Body of pancreas (tissue), 4 donors: ENCODE data around the gene ZNF420. TPM values are rescaled to one million over a fixed set of nuclear protein-coding genes. Genes with fewer than 3 reads are reported as not detected.
"Not testable (repeated sequence)": the region's sequence is repeated elsewhere in the genome, so short reads cannot be mapped to it uniquely, and the experiment has no call there.

Source experiments
- ATAC-seq: fragments of 150-250 bp; one replicate; pipeline ENCODE4 v1.9.1; 2016
- DNase-seq, 4 donors: peaks; one replicate each; pipeline ENCODE4 v3.0.0-alpha.2; 2019
- H3K27ac ChIP-seq, 4 donors: fragments of 200-600 bp; sonication (generic); 1 replicate in 3 of 4; 2 replicates in 1 of 4; pipeline versions ENCODE4 v1.5.1 to v1.6.1; 2016 to 2019; ENCODE audit warnings: mild to moderate bottlenecking in 1 of 4, mixed read lengths in 1 of 4, moderate library complexity in 1 of 4
- H3K27me3 ChIP-seq, 2 donors: fragments of 200-600 bp; sonication (generic); one replicate each; pipeline ENCODE4 v1.6.0; 2016; ENCODE audit warnings: mild to moderate bottlenecking in 1 of 2
- H3K36me3 ChIP-seq, 2 donors: fragments of 200-600 bp; sonication (generic); replicated peaks in 1 of 2; 2 replicates each; pipeline ENCODE4 v1.5.1; 2016; ENCODE audit warnings: low read depth in 2 of 2; ENCODE audit not compliant: insufficient read depth in 1 of 2
- H3K4me1 ChIP-seq: fragments of 200-600 bp; sonication (generic); one replicate; pipeline ENCODE4 v1.6.0; 2016
- H3K4me3 ChIP-seq, 2 donors: fragments of 200-600 bp; sonication (generic); 1 replicate in 1 of 2; 2 replicates in 1 of 2; pipeline ENCODE4 v1.5.1; 2016 to 2019
- H3K9me3 ChIP-seq, 3 donors: fragments of 200-600 bp; sonication (generic); 1 replicate in 2 of 3; 2 replicates in 1 of 3; pipeline ENCODE4 v1.5.1; 2016
- POLR2A ChIP-seq, 3 donors: fragments of 450-650 bp; IDR thresholded peaks; one replicate each; pipeline ENCODE4 v1.6.1; 2016; ENCODE audit warnings: antibody characterized with exemption in 3 of 3, mild to moderate bottlenecking in 2 of 3
- WGBS, 2 donors: methylation state at CpG; one replicate each; pipeline ENCODE4 v1.1.5; 2017; 5-methylcytosine and 5-hydroxymethylcytosine counted together
- intact Hi-C: fragments of 100-400 bp; cut with DNase I; formaldehyde crosslinking; loops from one replicate; pipeline ENCODE4 v1.15.1; 2023
- total RNA-seq, 2 donors: library from RNA; depleted of rRNA; stranded (reverse); fragments of >200 nt; gene quantifications; one replicate each; pipeline ENCODE4 v1.1.0, GENCODE V29; 2016
- TF ChIP-seq, protein P1 (sequence below), 7 experiments: fragments of 450-650 bp in 4 of 7; fragments of 200-600 bp in 3 of 7; sonication (generic) in 3 of 7; IDR thresholded peaks; one replicate each; pipeline ENCODE4 v1.5.1; 2016 to 2019; ENCODE audit warnings: antibody characterized with exemption in 7 of 7

The ZNF420 gene
- total RNA-seq, 2 donors from 2014 or later: 2.6 to 4.4 TPM

DNA sequence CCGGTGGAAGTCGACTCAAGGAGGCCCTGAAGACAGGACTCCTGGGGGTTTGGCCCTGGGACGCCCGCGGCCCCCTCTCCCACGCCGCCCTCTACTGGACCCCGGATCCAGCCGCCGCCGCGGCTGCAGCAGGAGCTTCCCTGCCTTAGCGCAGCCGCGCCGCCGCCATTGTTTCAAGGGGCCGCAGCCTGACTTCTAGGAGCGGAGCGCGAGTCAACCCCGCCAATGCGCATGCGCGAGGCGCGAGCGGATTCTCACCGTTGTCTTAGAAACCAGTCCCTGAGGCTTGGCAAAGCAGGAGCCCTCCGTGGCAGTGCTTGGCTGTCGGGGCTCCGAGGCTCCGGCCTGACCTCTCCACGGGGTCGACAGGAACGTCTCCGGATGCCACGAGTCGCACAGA lies 19.1 kb upstream of the ZNF420 start:
- TF ChIP-seq, protein P1, sequence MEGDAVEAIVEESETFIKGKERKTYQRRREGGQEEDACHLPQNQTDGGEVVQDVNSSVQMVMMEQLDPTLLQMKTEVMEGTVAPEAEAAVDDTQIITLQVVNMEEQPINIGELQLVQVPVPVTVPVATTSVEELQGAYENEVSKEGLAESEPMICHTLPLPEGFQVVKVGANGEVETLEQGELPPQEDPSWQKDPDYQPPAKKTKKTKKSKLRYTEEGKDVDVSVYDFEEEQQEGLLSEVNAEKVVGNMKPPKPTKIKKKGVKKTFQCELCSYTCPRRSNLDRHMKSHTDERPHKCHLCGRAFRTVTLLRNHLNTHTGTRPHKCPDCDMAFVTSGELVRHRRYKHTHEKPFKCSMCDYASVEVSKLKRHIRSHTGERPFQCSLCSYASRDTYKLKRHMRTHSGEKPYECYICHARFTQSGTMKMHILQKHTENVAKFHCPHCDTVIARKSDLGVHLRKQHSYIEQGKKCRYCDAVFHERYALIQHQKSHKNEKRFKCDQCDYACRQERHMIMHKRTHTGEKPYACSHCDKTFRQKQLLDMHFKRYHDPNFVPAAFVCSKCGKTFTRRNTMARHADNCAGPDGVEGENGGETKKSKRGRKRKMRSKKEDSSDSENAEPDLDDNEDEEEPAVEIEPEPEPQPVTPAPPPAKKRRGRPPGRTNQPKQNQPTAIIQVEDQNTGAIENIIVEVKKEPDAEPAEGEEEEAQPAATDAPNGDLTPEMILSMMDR (IDR thresholded peaks at IDR 0.05): no peak
- TF ChIP-seq POLR2A (IDR thresholded peaks at IDR 0.05): no peak
- no peaks in the 10 kb centered on the region for H3K4me1 ChIP-seq
- peaks cover 0 to 53% (median 0%) of the 10 kb centered on the region in 3 donors for H3K9me3 ChIP-seq
- no peak for ATAC-seq
- 47 to 57% methylated on average over 34 to 38 of the region's 39 CpGs for WGBS, 2 donors
- no peak overlapping the region for H3K27ac ChIP-seq
- no peaks in the 10 kb centered on the region for H3K36me3 ChIP-seq
- H3K27me3 ChIP-seq: no peaks in the 10 kb centered on the region
- H3K4me3 ChIP-seq: no peak overlapping the region
- intact Hi-C loops: no loop called here
- DNase-seq: no peak

DNA sequence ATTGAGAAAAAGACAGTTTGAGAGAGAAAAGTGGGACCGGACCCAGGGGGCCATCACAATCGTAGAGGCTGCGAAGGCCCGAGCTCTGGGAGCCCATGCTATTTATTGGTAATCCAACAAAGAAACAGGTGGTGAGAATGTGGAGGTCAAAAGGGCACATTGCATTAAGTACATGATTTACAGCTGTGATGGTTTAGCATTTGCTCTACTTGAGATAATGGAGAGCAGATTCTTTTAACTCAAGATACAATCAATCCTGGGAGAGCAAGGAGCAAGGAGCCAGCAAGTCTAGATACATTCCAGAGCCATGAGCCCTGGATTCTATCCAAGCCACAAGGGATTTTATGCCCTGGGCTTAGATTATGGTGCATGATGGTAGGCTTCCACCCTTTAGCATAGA lies 13.3 kb upstream of the ZNF420 start:
- H3K27me3 ChIP-seq, DNase-seq, H3K4me3 ChIP-seq, H3K4me1 ChIP-seq, H3K27ac ChIP-seq, intact Hi-C loops, H3K36me3 ChIP-seq, ATAC-seq: not testable (repeated sequence)
- H3K9me3 ChIP-seq: peaks cover 0 to 14% (median 0%) of the 10 kb centered on the region in 3 donors
- WGBS, 2 donors: 54 to 57% methylated on average over 4 of the region's 4 CpGs

DNA sequence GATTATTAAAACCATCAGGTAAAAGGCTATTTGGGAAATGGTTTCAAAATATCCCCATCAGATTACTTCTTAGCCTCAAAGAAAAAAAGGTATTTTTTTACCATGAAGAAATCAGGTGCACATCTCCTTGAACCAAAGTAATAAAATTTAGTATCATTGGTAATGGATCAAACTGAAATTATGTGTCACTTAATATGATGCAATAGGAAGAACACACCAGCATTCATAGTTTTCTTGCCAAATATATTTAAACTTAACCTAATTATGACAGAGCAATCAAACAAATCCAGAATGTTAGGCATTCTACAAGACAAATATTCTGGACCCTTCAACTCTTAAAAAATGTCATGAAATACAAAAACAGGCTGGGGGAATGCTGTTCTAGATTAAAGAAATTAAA lies 4.1 kb upstream of the ZNF420 start:
- Histone ChIP-seq H3K4me1 (peaks cover 2% of the 10 kb centered on the region), H3K27ac (no peak overlapping the region), H3K27me3 (no peaks in the 10 kb centered on the region), H3K36me3 (no peaks in the 10 kb centered on the region), H3K4me3 (no peak overlapping the region), H3K9me3 (no peaks in the 10 kb centered on the region)
- no peak for DNase-seq
- intact Hi-C loops: no loop called here
- TF ChIP-seq POLR2A (IDR thresholded peaks at IDR 0.05): no peak
- TF ChIP-seq, protein P1 (IDR thresholded peaks at IDR 0.05): no peak
- no peak for ATAC-seq

DNA sequence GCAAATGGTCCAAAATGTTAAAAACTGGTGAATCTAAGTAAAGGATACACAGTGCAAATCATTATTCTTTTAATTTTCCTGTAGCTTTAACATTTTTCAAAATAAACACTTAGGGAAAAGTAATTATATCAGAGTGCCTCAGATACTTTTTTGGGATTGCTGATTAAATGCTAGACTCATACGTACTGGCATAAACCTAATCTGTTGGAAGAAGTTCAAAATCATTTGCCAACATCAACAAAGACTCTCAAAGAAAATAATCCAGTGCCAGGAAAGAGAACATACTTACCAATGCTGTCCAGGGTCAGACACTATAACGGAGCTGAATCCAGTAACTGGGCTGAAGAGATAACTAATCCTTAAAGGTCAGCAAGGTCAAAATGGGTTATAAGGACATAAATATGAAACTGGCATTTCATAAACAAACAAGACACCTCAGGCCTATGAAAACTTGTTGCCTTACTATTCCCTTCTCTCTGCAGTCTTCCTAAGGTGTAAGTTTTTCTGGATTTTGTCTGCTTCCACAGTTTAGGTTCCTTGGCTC lies 3.3 kb upstream of the ZNF420 start:
- Histone ChIP-seq H3K4me1 (peaks cover 10% of the 10 kb centered on the region), H3K27ac (no peak overlapping the region), H3K36me3 (no peaks in the 10 kb centered on the region), H3K4me3 (no peak overlapping the region), H3K9me3 (no peaks in the 10 kb centered on the region), H3K27me3 (no peaks in the 10 kb centered on the region)
- intact Hi-C loops: no loop called here
- ATAC-seq: no peak
- TF ChIP-seq, protein P1 (IDR thresholded peaks at IDR 0.05): no peak
- TF ChIP-seq POLR2A (IDR thresholded peaks at IDR 0.05): no peak
- DNase-seq: no peak
- WGBS, 2 donors: 8 to 10% methylated on average over 2 of the region's 2 CpGs

DNA sequence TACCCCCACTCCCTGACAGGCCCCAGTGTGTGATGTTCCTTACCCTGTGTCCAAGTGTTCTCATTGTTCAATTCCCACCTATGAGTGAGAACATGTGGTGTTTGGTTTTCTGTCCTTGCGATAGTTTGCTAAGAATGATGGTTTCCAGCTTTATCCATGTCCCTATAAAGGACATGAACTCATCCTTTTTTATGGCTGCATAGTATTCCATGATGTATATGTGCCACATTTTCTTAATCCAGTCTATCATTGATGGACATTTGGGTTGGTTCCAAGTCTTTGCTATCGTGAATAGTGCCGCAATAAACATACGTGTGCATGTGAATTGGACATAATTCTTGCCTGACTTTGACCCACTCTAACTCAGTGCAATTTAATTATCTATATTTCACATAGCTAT lies 1.7 kb upstream of the ZNF420 start:
- H3K4me1 ChIP-seq: peaks cover 11% of the 10 kb centered on the region
- H3K9me3 ChIP-seq, H3K27me3 ChIP-seq, H3K4me3 ChIP-seq, ATAC-seq, H3K36me3 ChIP-seq, H3K27ac ChIP-seq, DNase-seq, intact Hi-C loops: not testable (repeated sequence)
- WGBS, 2 donors: 88 to 91% methylated on average over 4 of the region's 4 CpGs

DNA sequence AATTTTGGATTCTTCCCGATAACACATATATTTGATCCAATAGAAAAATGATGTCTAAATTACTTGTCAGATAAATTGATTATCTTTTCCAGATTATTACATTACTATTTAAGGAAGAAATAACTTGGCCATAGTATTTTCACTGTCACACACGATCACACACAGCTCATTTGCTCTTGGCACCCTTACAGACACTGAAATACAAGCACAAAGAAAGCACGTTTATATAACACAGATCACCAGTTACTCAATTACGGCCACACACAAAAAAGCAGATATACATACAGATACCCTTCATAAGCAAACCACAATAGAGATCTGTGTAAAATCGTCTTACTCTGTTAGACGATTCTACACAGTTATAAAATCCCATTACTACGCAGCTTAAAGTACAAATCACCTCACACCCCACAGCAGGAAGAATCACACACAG lies 716 bp upstream of the ZNF420 start:
- 6 to 7% methylated on average over 7 of the region's 7 CpGs for WGBS, 2 donors
- Histone ChIP-seq H3K4me3 (peak overlapping the region; percentile 46 to 92), H3K27ac (peak overlapping the region; percentile 42 to 86 (median 73)), H3K9me3 (peaks cover 0 to 7% (median 0%) of the 10 kb centered on the region in 3 donors), H3K4me1 (peaks cover 11% of the 10 kb centered on the region), H3K27me3 (no peaks in the 10 kb centered on the region), H3K36me3 (no peaks in the 10 kb centered on the region)
- no peak for TF ChIP-seq POLR2A (IDR thresholded peaks at IDR 0.05)
- TF ChIP-seq, protein P1 (IDR thresholded peaks at IDR 0.05): no peak
- intact Hi-C loops: no loop called here
- DNase-seq (no peak), ATAC-seq (no peak)
